Heart left ventricle (tissue), 13 donors: ENCODE measurements around the gene SMYD5.

ENCODE experiments used
- POLR2A ChIP-seq, 2 donors: fragments of 450-650 bp; IDR thresholded peaks; one replicate each; pipeline ENCODE4 v1.6.1; 2017; ENCODE audit warnings: antibody characterized with exemption in 2 of 2, mild to moderate bottlenecking in 2 of 2, moderate library complexity in 2 of 2
- TF ChIP-seq, protein P1 (sequence below), 12 donors: fragments of 200-600 bp; sonication (generic) in 4 of 12; IDR thresholded peaks; one replicate each; pipeline versions ENCODE4 v1.5.0 to v1.8.0; 2018 to 2022; ENCODE audit warnings: antibody characterized with exemption in 12 of 12, mild to moderate bottlenecking in 5 of 12
- donor health status: ischemic (EF 13 %, LVEDD 7.1; RV severe dilation, severe dysfunction).
- donor health status: DM: no; HTN: yes; CAD: no.
- donor health status: DM: no; HTN: no; CAD: no.
- donor health status: ischemic (EF 25% LVEDD 6.9; RV normal size, moderate dysfunction).
- donor health status: ischemic (EF 25% LVEDD 5.7; RV mildly dilated, moderate dysfunction).
- donor health status: ischemic (EF 35%, LVEDD 5.7; RV mildly dilated, moderate dysfunction).
- donor health status: nonischemic (EF 11% LVEDD 7.7; RV severe dilation, severe dysfunction).
- donor health status: DM: yes; HTN: yes; CAD: no.
- donor health status: PGD.
- donor health status: ischemic (EF 29% LVEDD 5.4; RV normal size, mild dysfunction).
- donor health status: nonischemic (EF 23%, LVEDD 6.1; RV moderate dilation, normal function).

DNA sequence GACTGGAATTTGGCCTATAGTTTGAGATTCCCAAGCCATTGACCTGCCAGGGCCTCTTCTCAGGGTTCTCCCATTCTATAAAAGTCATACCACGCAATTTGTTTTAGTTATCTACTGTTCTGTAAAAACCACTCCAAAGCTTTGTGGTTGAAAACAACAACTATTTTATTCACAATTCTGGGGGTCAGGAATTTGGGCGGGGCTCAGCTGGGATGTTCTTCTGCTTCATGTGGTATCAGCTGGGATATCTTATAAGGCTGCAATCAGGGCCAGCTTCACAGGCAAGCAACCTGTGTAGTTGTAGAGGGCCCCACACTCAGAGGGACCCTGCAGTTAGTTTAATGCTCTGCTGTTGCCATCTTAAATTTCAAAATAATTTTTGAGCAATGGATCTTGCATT lies 28.1 kb upstream of the SMYD5 start:
- TF ChIP-seq, protein P1, sequence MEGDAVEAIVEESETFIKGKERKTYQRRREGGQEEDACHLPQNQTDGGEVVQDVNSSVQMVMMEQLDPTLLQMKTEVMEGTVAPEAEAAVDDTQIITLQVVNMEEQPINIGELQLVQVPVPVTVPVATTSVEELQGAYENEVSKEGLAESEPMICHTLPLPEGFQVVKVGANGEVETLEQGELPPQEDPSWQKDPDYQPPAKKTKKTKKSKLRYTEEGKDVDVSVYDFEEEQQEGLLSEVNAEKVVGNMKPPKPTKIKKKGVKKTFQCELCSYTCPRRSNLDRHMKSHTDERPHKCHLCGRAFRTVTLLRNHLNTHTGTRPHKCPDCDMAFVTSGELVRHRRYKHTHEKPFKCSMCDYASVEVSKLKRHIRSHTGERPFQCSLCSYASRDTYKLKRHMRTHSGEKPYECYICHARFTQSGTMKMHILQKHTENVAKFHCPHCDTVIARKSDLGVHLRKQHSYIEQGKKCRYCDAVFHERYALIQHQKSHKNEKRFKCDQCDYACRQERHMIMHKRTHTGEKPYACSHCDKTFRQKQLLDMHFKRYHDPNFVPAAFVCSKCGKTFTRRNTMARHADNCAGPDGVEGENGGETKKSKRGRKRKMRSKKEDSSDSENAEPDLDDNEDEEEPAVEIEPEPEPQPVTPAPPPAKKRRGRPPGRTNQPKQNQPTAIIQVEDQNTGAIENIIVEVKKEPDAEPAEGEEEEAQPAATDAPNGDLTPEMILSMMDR (IDR thresholded peaks at IDR 0.05): no peak
- no peak for TF ChIP-seq POLR2A (IDR thresholded peaks at IDR 0.05)
